Mesenchymal stem cell (in vitro differentiated cells and primary cell): ENCODE data around the gene HPGDS.

Experiments
- DNase-seq: peaks from one replicate; pipeline ENCODE4 v3.0.0-alpha.2; 2013
- H2AFZ ChIP-seq: one replicate; pipeline ENCODE4 v1.6.1; 2013; ENCODE audit warnings: low read depth, mild to moderate bottlenecking, control low read depth, inconsistent platforms, low read length, moderate library complexity
- H2AK5ac ChIP-seq: 2 replicates; pipeline ENCODE4 v1.6.1; 2013; ENCODE audit warnings: low read length, moderate library complexity, mild to moderate bottlenecking, inconsistent platforms; ENCODE audit not compliant: severe bottlenecking
- H2BK120ac ChIP-seq: one replicate; pipeline ENCODE4 v1.6.1; 2013; ENCODE audit warnings: low read depth, mild to moderate bottlenecking, inconsistent platforms, low read length, moderate library complexity
- H2BK12ac ChIP-seq, 2 experiments: one replicate each; pipeline ENCODE4 v1.6.1; 2013; ENCODE audit warnings: inconsistent platforms in 2 of 2, low read length in 2 of 2, mild to moderate bottlenecking in 2 of 2, moderate library complexity in 2 of 2, control low read depth in 1 of 2
- H2BK15ac ChIP-seq: one replicate; pipeline ENCODE4 v1.6.1; 2013; ENCODE audit warnings: mild to moderate bottlenecking, low read depth, inconsistent platforms; ENCODE audit not compliant: poor library complexity, severe bottlenecking
- H2BK5ac ChIP-seq: 2 replicates; pipeline ENCODE4 v1.6.1; 2013; ENCODE audit warnings: low read depth, mild to moderate bottlenecking, low read length, control low read depth, inconsistent platforms; ENCODE audit not compliant: poor library complexity, severe bottlenecking
- H3K14ac ChIP-seq, 2 experiments: one replicate each; pipeline ENCODE4 v1.6.1; 2013; ENCODE audit warnings: inconsistent platforms in 2 of 2, low read length in 2 of 2, control low read depth in 1 of 2, mild to moderate bottlenecking in 1 of 2, moderate library complexity in 1 of 2
- H3K18ac ChIP-seq, 2 experiments: one replicate each; pipeline ENCODE4 v1.6.1; 2013; ENCODE audit warnings: inconsistent platforms in 2 of 2, low read length in 2 of 2, control low read depth in 1 of 2, low read depth in 1 of 2, mild to moderate bottlenecking in 1 of 2
- H3K23ac ChIP-seq, 2 experiments: one replicate each; pipeline ENCODE4 v1.6.1; 2013; ENCODE audit warnings: inconsistent platforms in 2 of 2, low read length in 2 of 2, mild to moderate bottlenecking in 2 of 2, moderate library complexity in 2 of 2, control low read depth in 1 of 2
- H3K27ac ChIP-seq: 2 replicates; pipeline ENCODE4 v1.5.1; 2013; ENCODE audit warnings: mild to moderate bottlenecking, moderate library complexity, low read length, control low read depth, inconsistent platforms; ENCODE audit not compliant: poor library complexity, severe bottlenecking
- H3K27me3 ChIP-seq, 2 experiments: 2 replicates each; pipeline versions ENCODE4 v1.6.1 to v1.7.0; 2013; ENCODE audit warnings: low read length in 2 of 2, mild to moderate bottlenecking in 2 of 2, moderate library complexity in 2 of 2, control low read depth in 1 of 2, inconsistent platforms in 1 of 2; ENCODE audit not compliant: control insufficient read depth in 1 of 2, insufficient read depth in 1 of 2
- H3K36me3 ChIP-seq, 2 experiments: 2 replicates each; pipeline versions ENCODE4 v1.6.1 to v1.7.0; 2013; ENCODE audit warnings: low read length in 2 of 2, control low read depth in 1 of 2, inconsistent platforms in 1 of 2, low read depth in 1 of 2, mild to moderate bottlenecking in 1 of 2; ENCODE audit not compliant: insufficient read depth in 2 of 2, control insufficient read depth in 1 of 2
- H3K4ac ChIP-seq, 2 experiments: one replicate each; pipeline ENCODE4 v1.6.1; 2013; ENCODE audit warnings: inconsistent platforms in 2 of 2, low read length in 2 of 2, mild to moderate bottlenecking in 2 of 2, moderate library complexity in 2 of 2, control low read depth in 1 of 2, low read depth in 1 of 2
- H3K4me1 ChIP-seq: 2 replicates; pipeline ENCODE4 v1.6.1; 2013; ENCODE audit warnings: low read depth, low read length, control low read depth; ENCODE audit not compliant: control insufficient read depth, insufficient read depth
- H3K4me2 ChIP-seq: 2 replicates; pipeline ENCODE4 v1.6.1; 2013; ENCODE audit warnings: low read length, mild to moderate bottlenecking, inconsistent platforms; ENCODE audit not compliant: poor library complexity, severe bottlenecking
- H3K4me3 ChIP-seq, 2 experiments: 2 replicates each; pipeline versions ENCODE4 v1.5.1 to v1.7.0; 2013; ENCODE audit warnings: low read length in 2 of 2, mild to moderate bottlenecking in 2 of 2, control low read depth in 1 of 2, low read depth in 1 of 2; ENCODE audit not compliant: insufficient read depth in 1 of 2
- H3K79me1 ChIP-seq: replicated peaks from 2 replicates; pipeline ENCODE4 v1.6.1; 2013; ENCODE audit warnings: mild to moderate bottlenecking, control low read depth, low read length, inconsistent platforms; ENCODE audit not compliant: poor library complexity, severe bottlenecking
- H3K9ac ChIP-seq: 2 replicates; pipeline ENCODE4 v1.7.0; 2013; ENCODE audit warnings: mild to moderate bottlenecking, low read length, moderate library complexity
- H3K9me3 ChIP-seq: 2 replicates; pipeline ENCODE4 v1.7.0; 2013; ENCODE audit warnings: mild to moderate bottlenecking, low read length; ENCODE audit not compliant: control insufficient read depth
- H4K8ac ChIP-seq: one replicate; pipeline ENCODE4 v1.6.1; 2013; ENCODE audit warnings: inconsistent platforms, mild to moderate bottlenecking, low read length, moderate library complexity
- H4K91ac ChIP-seq: one replicate; pipeline ENCODE4 v1.6.1; 2013; ENCODE audit warnings: mild to moderate bottlenecking, low read length, inconsistent platforms
- WGBS: methylation state at CpG from one replicate; pipeline ENCODE4 v1.1.7; 2013; ENCODE audit warnings: mixed read lengths; 5-methylcytosine and 5-hydroxymethylcytosine counted together

HPGDS gene

GRCh38 chr4:94375364-94375763 lies 32.7 kb upstream of the HPGDS start:
- Histone ChIP-seq H3K79me1 (no peaks in the 10 kb centered on the region), H2AFZ (no peak overlapping the region), H3K4me1 (no peaks in the 10 kb centered on the region), H4K8ac (no peak overlapping the region), H2BK120ac (no peak overlapping the region), H3K27me3 (no peaks in the 10 kb centered on the region), H3K4me2 (no peak overlapping the region), H3K4ac (no peak overlapping the region), H3K27ac (no peak overlapping the region), H3K23ac (no peak overlapping the region), H2BK15ac (no peak overlapping the region), H3K9me3 (no peaks in the 10 kb centered on the region), H3K18ac (no peak overlapping the region), H2AK5ac (no peak overlapping the region), H4K91ac (no peak overlapping the region), H3K4me3 (no peak overlapping the region), H2BK12ac (no peak overlapping the region), H3K14ac (no peak overlapping the region), H2BK5ac (no peak overlapping the region), H3K36me3 (no peaks in the 10 kb centered on the region), H3K9ac (no peak overlapping the region)
- no peak for DNase-seq
- WGBS, result 72% methylated on average over 3 of the region's 3 CpGs

GRCh38 chr4:94373752-94374151 lies 31.1 kb upstream of the HPGDS start:
- no peak overlapping the region for H3K4ac ChIP-seq
- H3K4me2 ChIP-seq, result no peak overlapping the region
- no peaks in the 10 kb centered on the region for H3K4me1 ChIP-seq
- no peaks in the 10 kb centered on the region for H3K79me1 ChIP-seq
- no peak overlapping the region for H3K18ac ChIP-seq
- no peak for DNase-seq
- no peak overlapping the region for H2AFZ ChIP-seq
- no peak overlapping the region for H3K4me3 ChIP-seq
- H3K27me3 ChIP-seq, result no peaks in the 10 kb centered on the region
- H3K27ac ChIP-seq, result no peak overlapping the region
- H2BK12ac ChIP-seq, result no peak overlapping the region
- H3K9ac ChIP-seq, result no peak overlapping the region
- H2BK120ac ChIP-seq, result no peak overlapping the region
- no peak overlapping the region for H3K14ac ChIP-seq
- WGBS, result 90% methylated on average over 3 of the region's 3 CpGs
- H4K8ac ChIP-seq, result no peak overlapping the region
- no peak overlapping the region for H4K91ac ChIP-seq
- no peak overlapping the region for H2BK15ac ChIP-seq
- H2AK5ac ChIP-seq, result no peak overlapping the region
- H3K9me3 ChIP-seq, result no peaks in the 10 kb centered on the region
- no peak overlapping the region for H2BK5ac ChIP-seq
- no peak overlapping the region for H3K23ac ChIP-seq
- H3K36me3 ChIP-seq, result no peaks in the 10 kb centered on the region

GRCh38 chr4:94372991-94373390 lies 30.4 kb upstream of the HPGDS start:
- H3K9me3 ChIP-seq, result no peaks in the 10 kb centered on the region
- H3K14ac ChIP-seq, result no peak overlapping the region
- no peak overlapping the region for H4K8ac ChIP-seq
- H3K4me3 ChIP-seq, result no peak overlapping the region
- H2BK5ac ChIP-seq, result no peak overlapping the region
- H3K36me3 ChIP-seq, result no peaks in the 10 kb centered on the region
- H3K23ac ChIP-seq, result no peak overlapping the region
- H3K4me1 ChIP-seq, result no peaks in the 10 kb centered on the region
- H3K9ac ChIP-seq, result no peak overlapping the region
- no CpG with 5 or more reads among the region's 3 CpGs for WGBS
- H2AFZ ChIP-seq, result no peak overlapping the region
- no peak overlapping the region for H3K4ac ChIP-seq
- no peak overlapping the region for H3K18ac ChIP-seq
- H2BK120ac ChIP-seq, result no peak overlapping the region
- no peak overlapping the region for H3K4me2 ChIP-seq
- H3K27me3 ChIP-seq, result no peaks in the 10 kb centered on the region
- H3K27ac ChIP-seq, result no peak overlapping the region
- H2AK5ac ChIP-seq, result no peak overlapping the region
- H4K91ac ChIP-seq, result no peak overlapping the region
- H3K79me1 ChIP-seq, result no peaks in the 10 kb centered on the region
- no peak for DNase-seq
- no peak overlapping the region for H2BK15ac ChIP-seq
- no peak overlapping the region for H2BK12ac ChIP-seq

- Histone ChIP-seq H3K9ac (no peak overlapping the region), H2AK5ac (no peak overlapping the region), H3K23ac (no peak overlapping the region)
Measured at GRCh38 chr4:94372228-94372978, 29.8 kb upstream of the HPGDS start.

More at GRCh38 chr4:94372228-94372978, 29.8 kb upstream of the HPGDS start:
- Histone ChIP-seq H3K4me3 (no peak overlapping the region), H4K91ac (no peak overlapping the region), H3K4ac (no peak overlapping the region), H3K9me3 (no peaks in the 10 kb centered on the region), H2BK12ac (no peak overlapping the region), H2AFZ (no peak overlapping the region), H3K14ac (no peak overlapping the region), H3K36me3 (no peaks in the 10 kb centered on the region), H3K18ac (no peak overlapping the region), H3K27ac (no peak overlapping the region), H4K8ac (no peak overlapping the region), H3K27me3 (no peaks in the 10 kb centered on the region), H2BK5ac (no peak overlapping the region), H3K4me1 (no peaks in the 10 kb centered on the region), H3K4me2 (no peak overlapping the region), H2BK15ac (no peak overlapping the region), H3K79me1 (no peaks in the 10 kb centered on the region), H2BK120ac (no peak overlapping the region)
- 84% methylated on average over 4 of the region's 4 CpGs for WGBS
- no peak for DNase-seq
